ENCODE results near the gene AGFG2.
"Not testable (repeated sequence)": the region's sequence is repeated elsewhere in the genome, so short reads cannot be mapped to it uniquely, and the experiment has no call there.

Gene AGFG2

DNA sequence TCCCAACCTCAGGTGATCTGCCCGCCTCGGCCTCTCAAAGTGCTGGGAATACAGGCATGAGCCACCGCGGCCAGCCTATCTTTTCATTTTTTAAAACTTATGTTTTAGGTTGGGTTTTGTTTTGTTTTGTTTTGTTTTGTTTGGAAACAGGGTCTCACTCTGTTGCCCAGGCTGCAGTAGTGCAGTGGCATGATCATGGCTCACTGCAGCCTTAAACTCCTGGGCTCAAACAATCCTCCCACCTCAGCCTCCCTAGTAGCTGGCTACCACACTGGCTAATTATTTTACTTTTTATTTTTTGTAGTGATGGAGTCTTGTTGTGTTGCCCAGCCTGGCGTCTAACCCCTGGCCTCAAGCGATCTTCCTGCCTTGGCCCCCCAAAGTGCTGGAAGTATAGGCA is 19.4 kb upstream of the AGFG2 start:
- DNase-seq (ENCODE audit: extremely low spot score, insufficient read length, low read depth) (no peak), FAIRE-seq (no peak)

DNA sequence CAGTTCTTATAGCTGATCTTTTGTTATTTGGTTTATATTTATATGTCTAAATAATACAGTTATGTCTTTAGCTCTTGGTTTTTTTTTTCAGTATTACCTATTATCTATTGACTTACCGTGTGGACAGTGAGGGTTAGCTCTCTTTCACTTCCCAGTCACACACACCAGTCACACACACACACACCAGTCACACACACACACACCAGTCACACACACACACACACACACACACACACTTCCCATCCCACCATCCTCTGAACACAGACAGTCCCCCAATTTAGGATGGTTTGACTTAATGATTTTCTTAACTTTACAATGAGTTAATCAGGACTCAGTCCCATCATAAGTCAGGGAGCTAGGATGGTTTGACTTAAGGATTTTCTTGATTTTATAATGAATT is 18.9 kb upstream of the AGFG2 start:
- FAIRE-seq, result no peak
- no peak for DNase-seq (ENCODE audit: extremely low spot score, insufficient read length, low read depth)

GRCh38 chr7:100521076-100521475 is 17.9 kb upstream of the AGFG2 start:
- DNase-seq (ENCODE audit: extremely low spot score, insufficient read length, low read depth), result no peak
- no peak for FAIRE-seq

DNA sequence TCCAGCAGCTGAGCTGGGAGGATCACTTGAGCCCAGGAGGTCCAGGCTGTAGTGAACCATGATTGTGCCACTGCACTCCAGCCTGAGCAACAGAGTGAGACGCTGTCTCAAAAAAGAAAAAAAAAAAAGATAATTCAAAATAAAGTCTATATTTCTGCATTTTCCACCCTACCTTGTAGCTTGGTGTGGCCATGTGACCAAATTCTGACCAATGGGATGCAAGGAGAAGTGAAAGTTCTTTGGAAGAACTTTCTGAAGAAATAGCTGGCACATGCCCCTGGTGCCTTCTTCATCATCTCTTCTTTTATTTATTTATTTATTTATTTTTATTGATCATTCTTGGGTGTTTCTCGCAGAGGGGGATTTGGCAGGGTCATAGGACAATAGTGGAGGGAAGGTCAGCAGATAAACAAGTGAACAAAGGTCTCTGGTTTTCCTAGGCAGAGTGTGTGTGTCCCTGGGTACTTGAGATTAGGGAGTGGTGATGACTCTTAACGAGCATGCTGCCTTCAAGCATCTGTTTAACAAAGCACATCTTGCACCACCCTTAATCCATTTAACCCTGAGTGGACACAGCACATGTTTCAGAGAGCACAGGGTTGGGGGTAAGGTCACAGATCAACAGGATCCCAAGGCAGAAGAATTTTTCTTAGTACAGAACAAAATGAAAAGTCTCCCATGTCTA is 17.0 kb upstream of the AGFG2 start:
- FAIRE-seq; DNase-seq (ENCODE audit: extremely low spot score, insufficient read length, low read depth): not testable (repeated sequence)

- FAIRE-seq; DNase-seq (ENCODE audit: extremely low spot score, insufficient read length, low read depth): not testable (repeated sequence)
Measured at GRCh38 chr7:100523192-100523591, 15.8 kb upstream of the AGFG2 start.

- not testable (repeated sequence) for DNase-seq (ENCODE audit: extremely low spot score, insufficient read length, low read depth); FAIRE-seq
Measured at GRCh38 chr7:100528108-100528866, 10.7 kb upstream of the AGFG2 start.

DNA sequence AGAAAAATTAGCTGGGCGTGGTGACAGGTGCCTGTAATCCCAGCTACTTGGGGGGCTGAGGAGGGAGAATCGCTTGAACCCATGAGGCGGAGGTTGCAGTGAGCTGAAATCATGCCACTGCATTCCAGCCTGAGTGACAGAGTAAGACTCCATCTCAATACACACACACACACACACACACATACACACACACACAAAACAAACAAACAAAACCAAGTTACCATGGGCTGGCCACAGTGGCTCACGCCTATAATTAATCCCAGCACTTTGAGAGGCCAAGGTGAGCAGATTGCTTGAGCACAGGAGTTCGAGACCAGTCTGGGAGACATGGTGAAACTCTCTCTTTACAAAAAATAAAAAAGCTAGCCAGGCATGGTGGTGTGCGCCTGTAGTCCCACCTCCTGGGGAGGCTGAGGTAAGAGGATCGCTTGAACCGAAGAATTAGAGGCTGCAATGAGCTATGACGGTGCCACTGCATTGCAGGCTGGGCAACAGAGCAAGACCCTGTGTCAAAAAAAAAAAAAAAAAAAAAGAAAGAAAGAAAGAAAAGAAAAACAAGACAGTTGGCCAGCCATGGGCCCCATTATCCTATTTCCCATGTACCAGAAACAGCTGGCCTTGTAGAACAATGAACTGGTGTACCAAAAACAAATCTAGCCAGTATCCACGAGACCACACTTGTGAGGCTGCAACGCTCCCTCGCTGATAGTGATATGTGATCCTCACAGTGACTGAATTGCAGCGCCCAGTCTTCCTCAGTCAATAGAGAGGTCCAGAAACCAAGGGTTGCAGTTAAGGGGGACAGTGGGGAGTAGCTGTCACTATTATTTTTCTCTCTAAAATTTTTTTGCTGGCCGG is 6.6 kb upstream of the AGFG2 start:
- DNase-seq (ENCODE audit: extremely low spot score, insufficient read length, low read depth) (no peak), FAIRE-seq (no peak)

DNA sequence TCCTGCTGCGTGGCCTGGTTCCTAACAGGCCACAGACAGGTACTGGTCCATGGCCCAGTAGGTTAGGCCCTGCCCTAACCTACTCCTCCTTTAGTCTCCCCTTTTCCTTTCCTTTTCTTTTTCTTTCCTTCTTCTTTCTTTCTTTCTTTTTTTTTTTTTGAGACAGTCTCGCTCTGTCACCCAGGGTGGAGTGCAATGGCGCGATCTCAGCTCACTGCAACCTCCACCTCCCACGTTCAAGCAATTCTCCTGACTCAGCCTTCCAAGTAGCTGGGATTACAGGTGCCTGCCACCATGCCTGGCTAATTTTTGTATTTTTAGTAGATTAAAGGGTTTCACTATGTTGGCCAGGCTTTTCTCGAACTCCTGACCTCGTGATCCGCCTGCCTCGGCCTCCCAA is 3.0 kb upstream of the AGFG2 start:
- DNase-seq (ENCODE audit: extremely low spot score, insufficient read length, low read depth); FAIRE-seq: not testable (repeated sequence)

DNA sequence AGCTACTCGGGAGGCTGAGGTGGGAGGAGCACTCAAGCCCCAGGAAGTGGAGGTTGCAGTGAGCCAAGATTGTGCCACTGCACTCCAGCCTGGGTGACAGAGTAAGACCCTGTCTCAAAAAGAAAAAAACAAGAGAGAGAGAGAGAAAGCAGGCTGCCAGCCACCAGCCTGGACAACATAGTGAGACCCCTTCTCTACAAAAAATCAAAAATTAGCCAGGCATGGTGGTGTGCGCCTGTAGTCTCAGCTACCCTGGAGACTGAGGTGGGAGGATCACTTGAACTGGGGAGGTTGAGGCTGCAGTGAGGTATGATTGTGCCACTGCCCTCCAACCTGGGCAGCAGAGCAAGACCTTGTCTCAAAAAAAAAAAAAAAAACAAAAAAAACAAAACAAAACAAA is 2.3 kb upstream of the AGFG2 start:
- not testable (repeated sequence) for DNase-seq (ENCODE audit: extremely low spot score, insufficient read length, low read depth); FAIRE-seq

DNA sequence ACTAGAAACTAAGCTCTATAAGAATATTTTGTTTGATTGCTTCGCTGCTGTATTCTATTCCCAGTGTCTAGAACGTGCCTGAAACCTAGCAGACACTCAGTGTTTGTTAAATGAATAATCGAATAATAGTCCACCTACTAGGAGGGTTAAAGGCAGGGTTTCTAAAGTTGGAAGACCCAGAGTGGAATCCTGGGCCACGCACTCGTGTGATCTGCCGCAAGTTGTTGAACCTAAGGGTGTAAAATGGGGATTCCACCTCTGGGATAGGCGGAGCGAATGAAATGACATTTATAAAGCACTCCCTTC is 702 bp upstream of the AGFG2 start:
- no peak for FAIRE-seq
- DNase-seq (ENCODE audit: extremely low spot score, insufficient read length, low read depth), result no peak

- DNase-seq (ENCODE audit: extremely low spot score, insufficient read length, low read depth), result no peak
- no peak for FAIRE-seq
Measured at GRCh38 chr7:100539436-100540006, 518 bp downstream of the AGFG2 start.

GRCh38 chr7:100540073-100540723 is 1.2 kb downstream of the AGFG2 start:
- no peak for DNase-seq (ENCODE audit: extremely low spot score, insufficient read length, low read depth)
- FAIRE-seq, result no peak

GRCh38 chr7:100541309-100541708 is 2.3 kb downstream of the AGFG2 start:
- not testable (repeated sequence) for FAIRE-seq; DNase-seq (ENCODE audit: extremely low spot score, insufficient read length, low read depth)

DNA sequence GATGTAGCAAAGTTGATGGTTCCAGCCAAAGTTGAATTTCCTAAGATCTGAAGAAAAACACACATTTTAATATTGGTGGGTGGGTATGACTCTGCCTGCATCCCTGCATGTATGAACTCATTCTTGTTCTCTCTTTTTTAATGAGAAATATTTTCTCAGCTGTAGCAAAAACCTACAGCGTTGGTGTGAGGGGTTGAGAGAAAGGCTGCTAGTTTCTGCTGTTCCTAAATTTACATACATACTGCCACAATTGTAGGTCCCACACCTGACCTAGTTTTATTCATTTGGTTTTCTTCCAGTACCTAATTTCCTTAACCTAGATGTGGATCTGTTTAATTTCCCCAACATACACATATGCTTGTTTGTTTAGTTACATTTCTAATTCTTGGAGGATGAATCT is 4.6 kb downstream of the AGFG2 start:
- DNase-seq (ENCODE audit: extremely low spot score, insufficient read length, low read depth), result no peak
- FAIRE-seq, result no peak

GRCh38 chr7:100544386-100544785 is 5.4 kb downstream of the AGFG2 start:
- no peak for DNase-seq (ENCODE audit: extremely low spot score, insufficient read length, low read depth)
- no peak for FAIRE-seq

- FAIRE-seq (no peak), DNase-seq (ENCODE audit: extremely low spot score, insufficient read length, low read depth) (no peak)
Measured at GRCh38 chr7:100544967-100545359, 6.0 kb downstream of the AGFG2 start.

DNA sequence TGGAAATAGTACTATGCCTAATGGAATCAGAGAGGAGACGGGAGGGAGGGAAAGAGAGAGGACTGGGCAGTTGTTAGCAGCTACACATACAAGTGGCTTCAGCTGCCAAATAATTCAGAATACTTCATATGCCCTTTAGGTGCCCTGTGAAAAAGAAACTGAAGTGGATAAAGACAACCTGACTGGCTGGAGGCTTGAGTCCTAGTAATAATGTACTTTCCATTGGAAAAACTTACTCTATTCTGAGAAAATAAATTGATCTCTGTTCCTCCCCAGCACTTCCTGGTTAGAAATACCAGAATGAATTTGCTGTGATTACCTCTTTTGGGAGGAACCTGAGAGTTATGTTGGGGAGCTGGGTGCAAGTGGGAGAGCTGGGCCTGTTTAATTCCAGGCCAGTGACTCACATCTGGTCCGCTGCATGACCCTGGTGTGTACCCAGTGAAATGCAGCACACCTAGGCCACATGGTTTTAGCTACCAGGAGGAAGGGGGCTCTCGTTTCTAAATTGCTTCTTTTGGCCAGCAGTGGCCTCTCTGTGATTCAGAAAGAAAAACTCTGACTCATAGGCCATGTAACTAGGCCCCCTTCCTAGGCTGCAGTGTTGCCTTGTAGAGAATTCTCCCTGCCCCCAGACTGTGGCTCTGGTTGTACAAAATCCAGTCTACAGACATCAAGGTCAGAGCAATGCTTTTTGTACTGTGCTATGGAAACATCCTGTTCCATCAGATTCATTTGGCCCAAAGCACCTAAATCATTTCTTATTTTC is 6.5 kb downstream of the AGFG2 start:
- no peak for DNase-seq (ENCODE audit: extremely low spot score, insufficient read length, low read depth)
- FAIRE-seq, result peak; percentile 89

- DNase-seq (ENCODE audit: extremely low spot score, insufficient read length, low read depth) (no peak), FAIRE-seq (peak; percentile 87)
Measured at GRCh38 chr7:100546129-100546925, 7.3 kb downstream of the AGFG2 start.

Measured in GM18507 (cell line).